Measurements from ENCODE around the gene SRP14. TPM values are rescaled to one million over a fixed set of nuclear protein-coding genes. Genes with fewer than 3 reads are reported as not detected.

The SRP14 gene
- total RNA-seq, 1 experiment from 2014 or later = 168 TPM

DNA sequence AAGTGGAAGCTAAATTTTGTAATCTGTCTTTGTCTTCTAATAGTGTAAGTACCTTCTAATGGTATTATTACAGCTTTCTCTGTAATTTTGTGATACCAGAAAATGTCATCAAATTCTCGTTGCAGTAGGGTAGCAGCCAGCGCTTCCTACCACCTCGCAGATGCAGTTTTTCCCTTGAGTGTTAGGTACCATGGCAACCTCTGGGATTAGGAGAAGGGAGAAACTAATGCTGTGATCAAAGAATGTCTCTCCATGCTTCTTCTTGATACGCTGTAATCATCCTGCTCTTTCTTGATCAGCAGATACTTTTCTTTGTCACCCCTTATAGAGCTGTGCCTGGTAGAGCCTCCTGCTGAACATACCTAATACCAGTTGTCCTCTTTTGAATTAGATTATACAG, 27.7 kb downstream of the SRP14 start:
- no peaks in the 10 kb centered on the region; a peak in 1 of 4 replicates for H3K9me3 ChIP-seq (ENCODE audit: control insufficient read depth in 1 of 2, insufficient read depth in 1 of 2, low read depth in 1 of 2, low read length in 2 of 2)
- H3K27me3 ChIP-seq (ENCODE audit: insufficient read depth, low read length) = no peaks in the 10 kb centered on the region
- no peak overlapping the region for H3K9ac ChIP-seq (ENCODE audit: low read length)
- H3K4me2 ChIP-seq (ENCODE audit: low read length) = no peak overlapping the region
- no peaks in the 10 kb centered on the region for H3K9me2 ChIP-seq (ENCODE audit: insufficient read depth)
- TF ChIP-seq EGR1 (IDR thresholded peaks at IDR 0.05; ENCODE audit: low read depth) = no peak
- TF ChIP-seq ZNF274 (IDR thresholded peaks at IDR 0.05; ENCODE audit: low read depth, low read length) = no peak
- no peak for TF ChIP-seq TCF7L2 (IDR thresholded peaks at IDR 0.05; ENCODE audit: borderline replicate concordance, extremely low read depth, insufficient read depth, insufficient read length)
- TF ChIP-seq SRF (IDR thresholded peaks at IDR 0.05; ENCODE audit: low read depth) = no peak
- TF ChIP-seq, protein P1, sequence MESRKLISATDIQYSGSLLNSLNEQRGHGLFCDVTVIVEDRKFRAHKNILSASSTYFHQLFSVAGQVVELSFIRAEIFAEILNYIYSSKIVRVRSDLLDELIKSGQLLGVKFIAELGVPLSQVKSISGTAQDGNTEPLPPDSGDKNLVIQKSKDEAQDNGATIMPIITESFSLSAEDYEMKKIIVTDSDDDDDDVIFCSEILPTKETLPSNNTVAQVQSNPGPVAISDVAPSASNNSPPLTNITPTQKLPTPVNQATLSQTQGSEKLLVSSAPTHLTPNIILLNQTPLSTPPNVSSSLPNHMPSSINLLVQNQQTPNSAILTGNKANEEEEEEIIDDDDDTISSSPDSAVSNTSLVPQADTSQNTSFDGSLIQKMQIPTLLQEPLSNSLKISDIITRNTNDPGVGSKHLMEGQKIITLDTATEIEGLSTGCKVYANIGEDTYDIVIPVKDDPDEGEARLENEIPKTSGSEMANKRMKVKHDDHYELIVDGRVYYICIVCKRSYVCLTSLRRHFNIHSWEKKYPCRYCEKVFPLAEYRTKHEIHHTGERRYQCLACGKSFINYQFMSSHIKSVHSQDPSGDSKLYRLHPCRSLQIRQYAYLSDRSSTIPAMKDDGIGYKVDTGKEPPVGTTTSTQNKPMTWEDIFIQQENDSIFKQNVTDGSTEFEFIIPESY (IDR thresholded peaks at IDR 0.05; ENCODE audit: extremely low read depth, insufficient replicate concordance, low read length) = no peak
- TF ChIP-seq EZH2phosphoT487 (IDR thresholded peaks at IDR 0.05; ENCODE audit: borderline replicate concordance) = no peak
- TF ChIP-seq CEBPB (IDR thresholded peaks at IDR 0.05; ENCODE audit: low read depth) = no peak
- TF ChIP-seq, protein P2, sequence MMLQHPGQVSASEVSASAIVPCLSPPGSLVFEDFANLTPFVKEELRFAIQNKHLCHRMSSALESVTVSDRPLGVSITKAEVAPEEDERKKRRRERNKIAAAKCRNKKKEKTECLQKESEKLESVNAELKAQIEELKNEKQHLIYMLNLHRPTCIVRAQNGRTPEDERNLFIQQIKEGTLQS (IDR thresholded peaks at IDR 0.05) = no peak
- TF ChIP-seq SP1 (IDR thresholded peaks at IDR 0.05; ENCODE audit: low read depth) = no peak
- no peak for TF ChIP-seq POLR2AphosphoS5 (IDR thresholded peaks at IDR 0.05; ENCODE audit: low read depth, low read length)
- TF ChIP-seq FOSL1 (IDR thresholded peaks at IDR 0.05; ENCODE audit: low read depth) = no peak
- no peak for TF ChIP-seq EZH2 (IDR thresholded peaks at IDR 0.05)
- no peak for TF ChIP-seq YY1 (IDR thresholded peaks at IDR 0.05; ENCODE audit: extremely low read depth, insufficient replicate concordance, low read depth, low read length)
- TF ChIP-seq JUND (IDR thresholded peaks at IDR 0.05) = no peak
- no peak for TF ChIP-seq ZFX (IDR thresholded peaks at IDR 0.05)
- no peak for TF ChIP-seq CBX3 (IDR thresholded peaks at IDR 0.05; ENCODE audit: low read depth)
- TF ChIP-seq, protein P3, sequence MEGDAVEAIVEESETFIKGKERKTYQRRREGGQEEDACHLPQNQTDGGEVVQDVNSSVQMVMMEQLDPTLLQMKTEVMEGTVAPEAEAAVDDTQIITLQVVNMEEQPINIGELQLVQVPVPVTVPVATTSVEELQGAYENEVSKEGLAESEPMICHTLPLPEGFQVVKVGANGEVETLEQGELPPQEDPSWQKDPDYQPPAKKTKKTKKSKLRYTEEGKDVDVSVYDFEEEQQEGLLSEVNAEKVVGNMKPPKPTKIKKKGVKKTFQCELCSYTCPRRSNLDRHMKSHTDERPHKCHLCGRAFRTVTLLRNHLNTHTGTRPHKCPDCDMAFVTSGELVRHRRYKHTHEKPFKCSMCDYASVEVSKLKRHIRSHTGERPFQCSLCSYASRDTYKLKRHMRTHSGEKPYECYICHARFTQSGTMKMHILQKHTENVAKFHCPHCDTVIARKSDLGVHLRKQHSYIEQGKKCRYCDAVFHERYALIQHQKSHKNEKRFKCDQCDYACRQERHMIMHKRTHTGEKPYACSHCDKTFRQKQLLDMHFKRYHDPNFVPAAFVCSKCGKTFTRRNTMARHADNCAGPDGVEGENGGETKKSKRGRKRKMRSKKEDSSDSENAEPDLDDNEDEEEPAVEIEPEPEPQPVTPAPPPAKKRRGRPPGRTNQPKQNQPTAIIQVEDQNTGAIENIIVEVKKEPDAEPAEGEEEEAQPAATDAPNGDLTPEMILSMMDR (IDR thresholded peaks at IDR 0.05 in 2 of 3, conservative IDR thresholded peaks at IDR 0.05 in 1 of 3; ENCODE audit: borderline replicate concordance in 1 of 3, insufficient read depth in 1 of 3, low read depth in 2 of 3, low read length in 2 of 3) = no peak
- TF ChIP-seq ELF1 (IDR thresholded peaks at IDR 0.05; ENCODE audit: borderline replicate concordance, low read depth) = no peak
- H3K4me1 ChIP-seq (ENCODE audit: control insufficient read depth in 1 of 2, insufficient read depth in 2 of 2, low read length in 2 of 2) = no peaks in the 10 kb centered on the region
- DNase-seq (ENCODE audit: low read depth, low spot score) (no peak), ATAC-seq (no peak)
- intact Hi-C loops (cut with micrococcal nuclease) = no loop called here
- no TSS peak for BruUV-seq (replicated peaks)
- no peak overlapping the region for H3K27ac ChIP-seq (ENCODE audit: low read depth, low read length)
- RAD21 ChIA-PET (ENCODE audit: low non-redundant PET in 1 of 2, low total read pairs in 2 of 2, uncharacterized antibody in 2 of 2, unreplicated experiment in 2 of 2) = no interaction called here
- H2AFZ ChIP-seq (ENCODE audit: low read depth, low read length, poor library complexity, severe bottlenecking) = no peak overlapping the region
- peaks cover 23 to 45% of the 10 kb centered on the region in 2 experiments for H3K36me3 ChIP-seq (ENCODE audit: control insufficient read depth in 1 of 2, insufficient read depth in 2 of 2, low read length in 2 of 2)
- CTCF ChIA-PET = no interaction called here
- H3K79me2 ChIP-seq (ENCODE audit: insufficient read depth, low read length) = no peaks in the 10 kb centered on the region
- H3K4me3 ChIP-seq (replicated peaks in 1 of 2; ENCODE audit: low read depth in 1 of 2, low read length in 2 of 2) = no peak overlapping the region
- POLR2A ChIA-PET = no interaction called here
- no peaks in the 10 kb centered on the region for H4K20me1 ChIP-seq (ENCODE audit: insufficient read depth)
